T-helper 2 cell treated with Interferon-gamma antibody and Interleukin-4, amounts not matched to agents 5 μg/mL and 100 μg/mL, for 36 hours (primary cell): ENCODE data around the gene CRTC3.
A peak's percentile ranks its signal among the peaks of the same experiment; 100 is the strongest.
"Not testable (repeated sequence)": the region's sequence is repeated elsewhere in the genome, so short reads cannot be mapped to it uniquely, and the experiment has no call there.

Experiments used
- DNase-seq: peaks from one replicate; pipeline ENCODE4 v3.0.0; 2021; ENCODE audit warnings: low spot score
- H3K27ac Mint-ChIP-seq: one replicate; pipeline ENCODE4 v1.8.0; 2021; ENCODE audit warnings: mild to moderate bottlenecking, mixed read lengths
- H3K27me3 Mint-ChIP-seq: one replicate; pipeline ENCODE4 v1.8.0; 2021; ENCODE audit warnings: low read depth, mixed read lengths
- H3K36me3 Mint-ChIP-seq: one replicate; pipeline ENCODE4 v1.8.0; 2021; ENCODE audit warnings: low read depth, mixed read lengths
- H3K4me1 Mint-ChIP-seq: one replicate; pipeline ENCODE4 v1.8.0; 2021; ENCODE audit warnings: low read depth, mixed read lengths
- H3K4me3 Mint-ChIP-seq: one replicate; pipeline ENCODE4 v1.8.0; 2022; ENCODE audit warnings: mild to moderate bottlenecking, moderate library complexity, mixed read lengths
- H3K9me3 Mint-ChIP-seq: one replicate; pipeline ENCODE4 v1.8.0; 2021; ENCODE audit warnings: mixed read lengths

CRTC3 gene

DNA sequence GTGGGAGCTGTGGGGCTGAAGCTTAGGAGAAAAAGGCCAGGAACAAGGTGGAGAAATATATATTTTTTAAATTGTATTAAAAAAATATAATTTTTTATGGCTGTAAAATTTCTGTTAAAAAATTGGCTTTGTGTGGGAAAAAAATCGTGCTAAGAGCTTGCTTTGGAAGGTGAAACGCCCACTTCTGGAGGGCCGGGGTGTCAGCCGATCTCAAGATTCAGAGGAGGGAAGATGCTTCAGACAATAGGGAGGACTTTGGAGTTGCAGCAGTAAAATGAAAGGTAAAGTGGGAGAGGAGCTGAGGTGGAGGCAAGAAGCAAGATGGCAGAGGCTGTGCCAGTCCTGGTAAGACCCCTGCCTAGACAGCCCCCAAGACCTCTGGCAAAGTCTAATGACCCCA lies 141.5 kb downstream of the CRTC3 start:
- no peaks in the 10 kb centered on the region for H3K9me3 Mint-ChIP-seq
- peaks cover 4% of the 10 kb centered on the region for H3K36me3 Mint-ChIP-seq
- DNase-seq, result no peak
- H3K4me1 Mint-ChIP-seq, result peaks cover 21% of the 10 kb centered on the region
- H3K4me3 Mint-ChIP-seq, result no peak overlapping the region
- H3K27me3 Mint-ChIP-seq, result no peaks in the 10 kb centered on the region
- peak overlapping the region; percentile 42 for H3K27ac Mint-ChIP-seq

DNA sequence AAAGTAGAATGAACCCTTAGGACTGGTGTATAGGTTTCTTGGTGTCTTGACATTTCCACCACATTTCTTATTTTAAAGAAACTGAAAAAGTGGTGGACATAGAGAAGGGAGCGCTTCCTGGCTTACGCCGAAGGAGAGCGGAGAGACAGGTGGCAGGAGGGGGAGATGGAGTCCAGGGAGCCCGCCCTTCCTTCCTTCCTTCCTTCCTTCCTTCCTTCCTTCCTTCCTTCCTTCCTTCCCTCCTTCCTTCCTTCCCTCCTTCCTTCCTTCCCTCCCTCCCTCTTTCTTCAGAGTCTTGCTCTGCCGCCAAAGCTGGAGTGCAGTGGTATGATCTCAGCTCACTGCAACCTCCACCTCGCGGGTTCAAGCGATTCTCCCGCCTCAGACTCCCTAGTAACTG lies 143.6 kb downstream of the CRTC3 start:
- H3K9me3 Mint-ChIP-seq, H3K36me3 Mint-ChIP-seq, H3K27me3 Mint-ChIP-seq, DNase-seq, H3K4me3 Mint-ChIP-seq, H3K27ac Mint-ChIP-seq: not testable (repeated sequence)
- peaks cover 24% of the 10 kb centered on the region for H3K4me1 Mint-ChIP-seq

DNA sequence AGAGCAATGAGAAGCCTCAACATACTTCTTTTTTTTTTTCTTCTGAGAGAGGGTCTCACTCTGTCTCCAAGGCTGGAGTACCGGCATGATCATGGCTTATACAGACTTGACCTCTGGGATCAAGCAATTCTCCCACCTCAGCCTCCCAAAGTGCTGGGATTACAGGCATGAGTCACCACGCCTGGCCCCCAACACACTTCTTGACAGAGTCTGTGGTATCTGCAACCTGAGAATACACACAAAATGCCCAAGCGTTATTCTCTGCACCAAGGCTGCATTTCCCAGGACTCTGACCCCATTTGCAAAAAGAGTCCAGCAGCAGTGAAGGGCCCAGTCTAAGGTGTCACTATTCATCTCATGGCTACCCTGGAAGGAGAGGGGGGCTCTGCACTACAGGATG lies 144.8 kb downstream of the CRTC3 start:
- no peak for DNase-seq
- H3K27me3 Mint-ChIP-seq, result no peaks in the 10 kb centered on the region
- no peak overlapping the region for H3K4me3 Mint-ChIP-seq
- peaks cover 4% of the 10 kb centered on the region for H3K9me3 Mint-ChIP-seq
- H3K4me1 Mint-ChIP-seq, result peaks cover 33% of the 10 kb centered on the region
- H3K27ac Mint-ChIP-seq, result no peak overlapping the region
- H3K36me3 Mint-ChIP-seq, result peaks cover 6% of the 10 kb centered on the region

DNA sequence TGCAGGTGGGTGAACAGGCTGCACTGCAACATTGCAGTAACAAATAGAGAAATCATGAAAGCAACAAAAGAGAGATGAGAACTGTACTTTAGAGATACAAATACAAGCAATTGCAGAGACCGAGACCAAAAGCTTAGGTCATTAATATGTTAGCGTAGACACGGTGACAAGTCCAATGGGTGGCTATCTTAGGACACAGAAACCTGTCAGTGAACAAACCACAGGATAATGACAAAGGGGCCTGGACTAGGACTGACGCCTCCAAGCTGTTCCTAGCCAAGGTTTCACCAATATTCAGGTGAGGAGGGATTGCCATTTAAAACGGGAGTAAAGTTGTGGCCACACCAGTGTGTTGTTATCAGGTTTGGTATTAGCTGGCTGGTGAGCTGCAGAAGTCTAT lies 145.7 kb downstream of the CRTC3 start:
- H3K27me3 Mint-ChIP-seq, result no peaks in the 10 kb centered on the region
- no peak overlapping the region for H3K27ac Mint-ChIP-seq
- peaks cover 38% of the 10 kb centered on the region for H3K4me1 Mint-ChIP-seq
- peaks cover 4% of the 10 kb centered on the region for H3K9me3 Mint-ChIP-seq
- no peak for DNase-seq
- H3K36me3 Mint-ChIP-seq, result peaks cover 5% of the 10 kb centered on the region
- H3K4me3 Mint-ChIP-seq, result no peak overlapping the region

DNA sequence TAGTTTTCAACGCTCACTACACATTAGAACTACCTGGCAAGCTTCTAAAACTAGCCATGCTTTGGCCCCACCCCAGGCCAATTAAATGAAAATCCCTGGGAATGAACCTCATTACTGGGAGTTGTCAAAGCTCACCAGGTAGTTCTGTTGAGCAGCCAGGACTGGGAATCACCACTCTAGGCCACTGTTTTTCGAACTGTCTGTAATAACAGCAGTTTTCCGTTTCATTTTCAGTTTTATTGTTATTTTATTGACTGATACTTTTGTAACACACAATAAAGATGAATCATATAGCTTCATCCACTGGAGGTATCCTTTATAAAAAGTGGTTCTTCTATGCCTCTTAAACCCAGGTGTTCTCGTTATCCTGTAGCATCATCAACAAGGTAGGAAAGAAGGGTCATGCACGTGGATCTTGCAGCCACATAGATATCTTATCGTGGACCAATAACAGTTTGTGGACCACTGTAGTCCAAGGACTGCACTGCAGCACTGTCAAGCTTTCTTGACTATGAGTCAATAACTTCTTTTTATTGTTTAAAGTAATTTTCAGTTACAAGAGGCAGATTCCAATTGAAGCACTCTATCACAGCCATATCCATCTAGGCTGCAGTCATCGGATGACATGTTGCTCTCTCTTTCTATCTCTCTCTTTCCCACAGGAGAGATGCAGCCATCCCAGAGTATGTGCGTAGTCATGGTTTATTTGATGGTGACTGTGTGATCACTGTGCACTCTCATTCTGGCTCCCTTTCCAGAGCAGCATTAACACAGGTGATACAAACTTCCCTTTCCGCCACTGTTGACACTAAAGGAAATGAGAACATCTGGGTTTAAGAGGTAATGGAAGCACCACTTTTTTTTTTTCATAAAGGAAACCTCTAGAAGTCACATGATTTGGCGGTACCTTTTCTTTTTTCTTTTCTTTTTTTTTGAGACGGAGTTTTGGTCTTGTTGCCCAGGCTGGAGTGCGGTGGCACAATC lies 148.4 kb downstream of the CRTC3 start:
- Mint-ChIP-seq H3K36me3 (peaks cover 5% of the 10 kb centered on the region), H3K9me3 (peaks cover 4% of the 10 kb centered on the region), H3K4me1 (peaks cover 41% of the 10 kb centered on the region), H3K27me3 (no peaks in the 10 kb centered on the region), H3K4me3 (peak overlapping the region; percentile 64), H3K27ac (peak overlapping the region; percentile 96)
- DNase-seq, result no peak

DNA sequence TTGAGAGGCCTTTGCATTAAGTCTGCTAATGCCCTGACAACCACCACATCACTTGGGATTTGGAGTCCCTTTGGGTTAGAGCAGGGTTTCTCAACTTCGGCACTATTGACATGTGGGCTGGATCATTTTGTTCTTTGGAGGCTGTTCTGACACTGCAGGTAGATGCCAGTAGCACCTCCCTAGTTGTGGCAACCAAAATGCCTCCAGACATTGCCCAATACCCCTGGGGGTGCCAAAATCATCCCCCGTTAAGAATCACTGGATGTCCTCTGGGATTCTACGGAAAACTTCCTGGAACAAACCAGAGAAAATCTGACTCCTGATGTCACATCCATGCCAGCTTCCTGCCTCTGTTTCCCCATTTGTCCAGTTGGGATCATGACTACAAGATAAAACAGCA lies 150.2 kb downstream of the CRTC3 start:
- no peak for DNase-seq
- Mint-ChIP-seq H3K4me3 (no peak overlapping the region), H3K27ac (no peak overlapping the region), H3K4me1 (peaks cover 46% of the 10 kb centered on the region), H3K36me3 (peaks cover 5% of the 10 kb centered on the region), H3K27me3 (no peaks in the 10 kb centered on the region), H3K9me3 (peaks cover 4% of the 10 kb centered on the region)

DNA sequence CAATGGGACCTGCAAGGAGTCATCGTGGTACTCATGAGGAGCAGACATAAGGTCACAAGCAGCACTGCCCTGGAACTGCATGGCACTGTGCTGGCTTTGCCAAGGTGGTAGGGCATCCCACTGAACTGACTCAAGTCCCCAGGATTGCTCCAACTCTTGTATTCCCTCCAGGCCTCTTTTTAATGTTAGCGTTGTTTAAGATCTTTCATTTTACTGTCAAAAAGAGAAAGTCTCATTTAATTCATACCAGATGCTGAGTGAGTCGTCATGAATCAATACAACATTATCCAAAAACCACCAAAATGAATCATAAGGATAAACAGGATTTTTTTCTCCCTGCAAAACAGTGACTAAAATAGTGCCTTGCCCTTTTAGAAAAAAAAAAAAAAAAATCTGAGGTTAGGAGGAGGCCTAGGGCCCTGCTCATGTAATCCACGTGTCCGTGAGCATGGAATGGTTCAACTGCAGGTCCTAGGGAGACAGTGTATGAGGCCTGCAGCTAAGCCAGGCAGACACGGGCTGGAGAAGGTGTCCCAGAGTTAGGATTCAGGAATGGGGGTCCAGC lies 150.7 kb downstream of the CRTC3 start:
- Mint-ChIP-seq H3K4me3 (no peak overlapping the region), H3K4me1 (peaks cover 45% of the 10 kb centered on the region), H3K9me3 (peaks cover 4% of the 10 kb centered on the region), H3K27me3 (no peaks in the 10 kb centered on the region), H3K27ac (peak overlapping the region; percentile 55), H3K36me3 (peaks cover 5% of the 10 kb centered on the region)
- DNase-seq, result no peak

DNA sequence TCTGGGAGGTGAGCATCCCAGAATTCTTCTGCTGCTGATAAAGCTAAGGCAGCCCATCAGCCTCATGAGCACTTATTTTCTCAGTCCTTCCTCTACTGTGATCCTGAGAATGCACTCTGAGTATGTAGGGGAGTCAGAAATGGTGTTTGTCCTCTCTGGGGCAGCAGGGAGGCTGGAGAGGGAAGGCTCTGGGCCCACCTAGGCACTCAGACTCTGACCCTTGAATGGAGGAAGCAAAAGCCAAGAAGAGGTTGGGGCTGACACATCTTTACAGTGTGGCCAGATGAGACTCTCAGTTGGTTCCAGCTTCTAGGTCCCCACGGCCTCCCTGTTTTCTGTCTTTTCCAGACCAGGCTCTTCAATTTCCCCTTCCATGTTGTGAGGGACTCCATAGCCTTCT lies 151.3 kb downstream of the CRTC3 start:
- no peak overlapping the region for H3K27ac Mint-ChIP-seq
- no peaks in the 10 kb centered on the region for H3K27me3 Mint-ChIP-seq
- peaks cover 4% of the 10 kb centered on the region for H3K9me3 Mint-ChIP-seq
- DNase-seq, result no peak
- H3K4me3 Mint-ChIP-seq, result no peak overlapping the region
- H3K36me3 Mint-ChIP-seq, result peaks cover 5% of the 10 kb centered on the region
- H3K4me1 Mint-ChIP-seq, result peaks cover 47% of the 10 kb centered on the region

DNA sequence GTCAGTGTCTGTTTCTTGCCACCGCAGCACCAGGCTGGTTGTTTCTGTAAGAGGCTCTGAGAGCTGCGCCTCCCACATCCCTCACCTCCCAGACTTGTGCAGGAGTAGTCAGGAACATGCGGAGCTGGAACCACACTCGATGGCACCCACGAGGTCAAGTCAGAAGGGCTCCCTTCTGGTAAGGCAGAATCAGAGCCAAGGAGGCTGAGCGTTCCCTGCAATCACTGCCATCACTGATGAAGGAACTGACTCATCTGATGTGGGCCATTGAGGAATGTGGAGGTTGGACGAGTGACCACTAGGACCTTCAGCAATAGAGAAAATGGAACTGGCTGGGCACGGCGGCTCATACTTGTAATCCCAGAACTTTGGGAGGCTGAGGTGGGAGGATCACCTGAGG lies 151.8 kb downstream of the CRTC3 start:
- H3K36me3 Mint-ChIP-seq, result peaks cover 5% of the 10 kb centered on the region
- DNase-seq, result no peak
- peaks cover 51% of the 10 kb centered on the region for H3K4me1 Mint-ChIP-seq
- H3K9me3 Mint-ChIP-seq, result peaks cover 4% of the 10 kb centered on the region
- no peak overlapping the region for H3K4me3 Mint-ChIP-seq
- H3K27ac Mint-ChIP-seq, result no peak overlapping the region
- no peaks in the 10 kb centered on the region for H3K27me3 Mint-ChIP-seq

DNA sequence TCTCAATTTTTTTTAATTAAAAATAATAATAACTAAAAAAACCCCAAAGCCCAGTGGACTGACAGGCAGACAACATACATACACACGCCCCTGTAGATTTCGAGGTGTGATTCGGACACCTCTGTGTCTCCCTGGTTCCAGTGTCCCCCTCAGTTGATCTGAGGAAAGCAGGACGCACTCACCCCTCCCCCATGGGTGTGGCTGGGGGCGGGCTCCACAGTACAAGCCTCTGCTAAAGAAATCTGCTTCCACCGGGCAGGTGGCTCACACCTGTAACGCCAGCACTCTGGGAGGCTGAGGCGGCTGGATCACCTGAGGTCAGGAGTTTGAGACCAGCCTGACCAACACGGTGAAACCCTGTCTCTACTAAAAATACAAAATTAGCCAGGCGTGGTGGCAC lies 153.6 kb downstream of the CRTC3 start:
- Mint-ChIP-seq H3K4me3 (no peak overlapping the region), H3K27ac (no peak overlapping the region), H3K4me1 (peaks cover 57% of the 10 kb centered on the region), H3K9me3 (no peaks in the 10 kb centered on the region), H3K27me3 (no peaks in the 10 kb centered on the region), H3K36me3 (peaks cover 7% of the 10 kb centered on the region)
- DNase-seq, result no peak

DNA sequence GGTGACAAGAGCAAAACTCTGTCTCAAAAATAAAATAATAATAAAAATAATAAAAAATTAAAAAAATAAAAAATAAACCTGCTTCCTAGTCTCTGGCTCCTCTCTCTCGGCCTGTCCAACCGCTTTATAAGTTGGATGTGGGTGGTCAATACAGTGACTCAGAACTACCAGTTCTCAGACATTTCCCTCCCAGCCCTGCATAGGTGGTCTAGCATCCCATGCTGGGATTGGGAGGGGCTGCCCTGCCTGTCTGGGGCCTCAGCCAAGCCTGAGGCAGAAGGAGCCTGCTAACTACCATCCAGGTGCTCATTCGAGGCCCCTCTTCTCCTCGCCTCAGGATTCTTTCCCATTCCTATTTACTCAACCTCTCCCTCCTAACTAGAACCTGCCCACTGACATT lies 154.2 kb downstream of the CRTC3 start:
- Mint-ChIP-seq H3K4me1 (peaks cover 55% of the 10 kb centered on the region), H3K36me3 (peaks cover 8% of the 10 kb centered on the region), H3K27me3 (no peaks in the 10 kb centered on the region), H3K27ac (peak overlapping the region; percentile 94), H3K9me3 (no peaks in the 10 kb centered on the region), H3K4me3 (no peak overlapping the region)
- DNase-seq, result no peak

DNA sequence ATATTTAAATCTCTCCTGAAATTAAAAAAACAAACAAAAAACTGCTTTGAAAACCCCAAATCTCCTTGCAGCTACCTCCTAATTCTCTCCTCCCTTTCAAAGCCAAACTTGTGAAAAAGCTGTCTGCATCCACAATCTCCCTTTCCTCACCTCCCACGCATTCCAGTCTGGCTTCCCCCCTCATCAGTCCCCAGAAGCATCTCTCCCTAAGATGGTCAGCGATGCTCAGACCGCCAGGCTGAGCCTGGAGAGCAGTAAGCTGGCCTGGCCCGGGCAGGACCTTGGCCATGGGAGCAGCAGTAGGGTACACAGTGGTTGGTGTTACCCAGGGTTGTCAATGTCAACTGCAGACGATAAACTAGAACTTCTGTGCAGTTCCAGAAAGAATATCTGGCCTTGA lies 154.6 kb downstream of the CRTC3 start:
- Mint-ChIP-seq H3K4me1 (peaks cover 51% of the 10 kb centered on the region), H3K9me3 (no peaks in the 10 kb centered on the region), H3K27ac (peak overlapping the region; percentile 94), H3K27me3 (no peaks in the 10 kb centered on the region), H3K36me3 (peaks cover 6% of the 10 kb centered on the region), H3K4me3 (no peak overlapping the region)
- DNase-seq, result no peak

DNA sequence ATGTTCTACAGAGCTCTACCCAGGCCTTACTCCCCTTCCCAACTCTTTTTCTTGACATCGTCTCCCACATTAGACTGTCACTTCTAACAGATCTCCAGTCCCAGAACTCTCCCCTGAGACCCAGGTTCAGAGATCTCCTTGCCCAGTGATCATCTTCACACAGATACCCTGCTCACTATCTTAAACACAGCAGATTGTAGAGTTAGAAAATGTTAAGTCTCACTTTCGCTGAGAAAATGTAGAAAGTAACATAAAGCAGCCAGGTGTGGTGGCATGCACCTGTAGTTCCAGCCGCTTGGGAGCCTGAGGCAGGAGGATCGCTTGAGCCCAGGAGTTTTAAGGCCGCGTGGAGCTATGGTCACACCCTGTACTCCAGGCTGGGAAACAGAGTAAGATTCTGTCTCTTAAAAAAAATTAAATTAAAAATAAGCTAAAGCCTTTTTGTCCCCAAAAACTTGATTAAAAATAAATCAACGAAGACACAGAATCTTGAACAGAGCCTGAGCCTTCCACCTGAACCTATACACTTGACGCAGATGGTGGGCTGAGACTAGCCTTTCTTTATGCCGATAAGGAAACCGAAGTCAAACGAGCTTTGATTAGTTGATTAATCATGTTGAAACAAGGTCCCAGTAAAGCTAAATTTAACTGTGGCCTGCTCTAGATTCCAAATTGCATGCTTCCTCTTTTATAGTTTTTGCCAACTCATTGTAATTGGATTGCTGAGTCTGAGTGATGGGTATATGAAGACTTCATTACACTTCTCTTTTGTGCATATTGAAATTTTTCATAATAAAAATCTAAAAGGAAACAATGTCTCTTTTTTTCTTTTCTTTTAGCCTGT lies 156.1 kb downstream of the CRTC3 start:
- Mint-ChIP-seq H3K36me3 (peaks cover 10% of the 10 kb centered on the region), H3K27ac (peak overlapping the region; percentile 94), H3K27me3 (no peaks in the 10 kb centered on the region), H3K4me1 (peaks cover 44% of the 10 kb centered on the region), H3K9me3 (no peaks in the 10 kb centered on the region), H3K4me3 (peak overlapping the region; percentile 43)
- no peak for DNase-seq
